Measurements from ENCODE around the gene ASF1B.

Gene ASF1B

GRCh38 chr19:14122924-14123323 is 13.5 kb downstream of the ASF1B start:
- Histone ChIP-seq H3K9me3 (replicated peaks; ENCODE audit: low read length) (no peaks in the 10 kb centered on the region), H3K4me3 (ENCODE audit: low read length) (no peak overlapping the region), H3K4me1 (ENCODE audit: control insufficient read depth, insufficient read depth, low read length) (peaks cover 16% of the 10 kb centered on the region), H3K27me3 (ENCODE audit: control insufficient read depth, insufficient read depth, low read length) (no peaks in the 10 kb centered on the region), H3K9ac (ENCODE audit: low read depth, low read length) (no peak overlapping the region), H3K4me2 (ENCODE audit: low read length) (no peak overlapping the region), H3K36me3 (ENCODE audit: insufficient read depth, low read length) (no peaks in the 10 kb centered on the region)

GRCh38 chr19:14120497-14120780 is 15.9 kb downstream of the ASF1B start:
- H3K4me3 ChIP-seq (ENCODE audit: low read length) = no peak overlapping the region
- no peak overlapping the region for H3K9ac ChIP-seq (ENCODE audit: low read depth, low read length)
- H3K9me3 ChIP-seq (replicated peaks; ENCODE audit: low read length) = no peaks in the 10 kb centered on the region
- no peaks in the 10 kb centered on the region for H3K36me3 ChIP-seq (ENCODE audit: insufficient read depth, low read length)
- H3K27me3 ChIP-seq (ENCODE audit: control insufficient read depth, insufficient read depth, low read length) = no peaks in the 10 kb centered on the region
- H3K4me2 ChIP-seq (ENCODE audit: low read length) = no peak overlapping the region
- peaks cover 29% of the 10 kb centered on the region for H3K4me1 ChIP-seq (ENCODE audit: control insufficient read depth, insufficient read depth, low read length)

GRCh38 chr19:14119644-14120496 is 16.5 kb downstream of the ASF1B start:
- H3K9me3 ChIP-seq (replicated peaks; ENCODE audit: low read length) = no peaks in the 10 kb centered on the region
- no peaks in the 10 kb centered on the region for H3K36me3 ChIP-seq (ENCODE audit: insufficient read depth, low read length)
- no peak overlapping the region for H3K4me2 ChIP-seq (ENCODE audit: low read length)
- no peaks in the 10 kb centered on the region for H3K27me3 ChIP-seq (ENCODE audit: control insufficient read depth, insufficient read depth, low read length)
- H3K4me1 ChIP-seq (ENCODE audit: control insufficient read depth, insufficient read depth, low read length) = peaks cover 29% of the 10 kb centered on the region
- no peak overlapping the region for H3K4me3 ChIP-seq (ENCODE audit: low read length)
- H3K9ac ChIP-seq (ENCODE audit: low read depth, low read length) = peak overlapping the region; percentile 77

GRCh38 chr19:14119146-14119545 is 17.2 kb downstream of the ASF1B start:
- Histone ChIP-seq H3K4me2 (ENCODE audit: low read length) (peak overlapping the region; percentile 79), H3K27me3 (ENCODE audit: control insufficient read depth, insufficient read depth, low read length) (no peaks in the 10 kb centered on the region), H3K4me3 (ENCODE audit: low read length) (peak overlapping the region; percentile 58), H3K9me3 (replicated peaks; ENCODE audit: low read length) (no peaks in the 10 kb centered on the region), H3K36me3 (ENCODE audit: insufficient read depth, low read length) (no peaks in the 10 kb centered on the region), H3K4me1 (ENCODE audit: control insufficient read depth, insufficient read depth, low read length) (peaks cover 29% of the 10 kb centered on the region), H3K9ac (ENCODE audit: low read depth, low read length) (peak overlapping the region; percentile 77)

- Histone ChIP-seq H3K36me3 (ENCODE audit: insufficient read depth, low read length) (no peaks in the 10 kb centered on the region), H3K9me3 (replicated peaks; ENCODE audit: low read length) (no peaks in the 10 kb centered on the region), H3K27me3 (ENCODE audit: control insufficient read depth, insufficient read depth, low read length) (no peaks in the 10 kb centered on the region), H3K9ac (ENCODE audit: low read depth, low read length) (peak overlapping the region; percentile 77), H3K4me2 (ENCODE audit: low read length) (peak overlapping the region; percentile 79), H3K4me1 (ENCODE audit: control insufficient read depth, insufficient read depth, low read length) (peaks cover 36% of the 10 kb centered on the region), H3K4me3 (ENCODE audit: low read length) (peak overlapping the region; percentile 58)
Observed at GRCh38 chr19:14118165-14119051, 18.0 kb downstream of the ASF1B start.

- peak within 1 kb of the TSS; percentile 99 for H3K4me2 ChIP-seq (ENCODE audit: low read length)
- peak within 1 kb of the TSS; percentile 81 for H3K4me3 ChIP-seq (ENCODE audit: low read length)
- peak within 1 kb of the TSS; percentile 88 for H3K9ac ChIP-seq (ENCODE audit: low read depth, low read length)
- H3K9me3 ChIP-seq (replicated peaks; ENCODE audit: low read length) = no peaks in the 10 kb centered on the region
- no peaks in the 10 kb centered on the region for H3K27me3 ChIP-seq (ENCODE audit: control insufficient read depth, insufficient read depth, low read length)
- peaks cover 43% of the 10 kb centered on the region for H3K4me1 ChIP-seq (ENCODE audit: control insufficient read depth, insufficient read depth, low read length)
- H3K36me3 ChIP-seq (ENCODE audit: insufficient read depth, low read length) = no peaks in the 10 kb centered on the region
Observed at GRCh38 chr19:14117668-14118164, 18.7 kb downstream of the ASF1B start, which contains the start of gene PRKACA. Gene PRKACA (minus strand): TSS chr19:14117762. CDS start chr19:14117547, 215 bp downstream.

- Histone ChIP-seq H3K4me3 (ENCODE audit: low read length) (peak overlapping the region; percentile 81), H3K4me2 (ENCODE audit: low read length) (peak overlapping the region; percentile 99), H3K27me3 (ENCODE audit: control insufficient read depth, insufficient read depth, low read length) (no peaks in the 10 kb centered on the region), H3K9ac (ENCODE audit: low read depth, low read length) (peak overlapping the region; percentile 88), H3K4me1 (ENCODE audit: control insufficient read depth, insufficient read depth, low read length) (peaks cover 48% of the 10 kb centered on the region), H3K9me3 (replicated peaks; ENCODE audit: low read length) (no peaks in the 10 kb centered on the region), H3K36me3 (ENCODE audit: insufficient read depth, low read length) (no peaks in the 10 kb centered on the region)
Observed at GRCh38 chr19:14116918-14117578, 19.3 kb downstream of the ASF1B start.

- Histone ChIP-seq H3K4me1 (ENCODE audit: control insufficient read depth, insufficient read depth, low read length) (peaks cover 48% of the 10 kb centered on the region), H3K36me3 (ENCODE audit: insufficient read depth, low read length) (no peaks in the 10 kb centered on the region), H3K9me3 (replicated peaks; ENCODE audit: low read length) (no peaks in the 10 kb centered on the region), H3K4me2 (ENCODE audit: low read length) (peak overlapping the region; percentile 99), H3K4me3 (ENCODE audit: low read length) (peak overlapping the region; percentile 81), H3K9ac (ENCODE audit: low read depth, low read length) (peak overlapping the region; percentile 88), H3K27me3 (ENCODE audit: control insufficient read depth, insufficient read depth, low read length) (no peaks in the 10 kb centered on the region)
Observed at GRCh38 chr19:14116525-14116917, 19.9 kb downstream of the ASF1B start.

GRCh38 chr19:14115756-14116155 is 20.6 kb downstream of the ASF1B start:
- peak overlapping the region; percentile 99 for H3K4me2 ChIP-seq (ENCODE audit: low read length)
- peaks cover 48% of the 10 kb centered on the region for H3K4me1 ChIP-seq (ENCODE audit: control insufficient read depth, insufficient read depth, low read length)
- H3K27me3 ChIP-seq (ENCODE audit: control insufficient read depth, insufficient read depth, low read length) = no peaks in the 10 kb centered on the region
- H3K36me3 ChIP-seq (ENCODE audit: insufficient read depth, low read length) = no peaks in the 10 kb centered on the region
- peak overlapping the region; percentile 88 for H3K9ac ChIP-seq (ENCODE audit: low read depth, low read length)
- H3K9me3 ChIP-seq (replicated peaks; ENCODE audit: low read length) = no peaks in the 10 kb centered on the region
- H3K4me3 ChIP-seq (ENCODE audit: low read length) = peak overlapping the region; percentile 81

GRCh38 chr19:14114854-14115253 is 21.5 kb downstream of the ASF1B start:
- Histone ChIP-seq H3K9ac (ENCODE audit: low read depth, low read length) (no peak overlapping the region), H3K4me1 (ENCODE audit: control insufficient read depth, insufficient read depth, low read length) (peaks cover 48% of the 10 kb centered on the region)

GRCh38 chr19:14114439-14114838 is 21.9 kb downstream of the ASF1B start:
- Histone ChIP-seq H3K36me3 (ENCODE audit: insufficient read depth, low read length) (no peaks in the 10 kb centered on the region), H3K4me3 (ENCODE audit: low read length) (no peak overlapping the region), H3K4me2 (ENCODE audit: low read length) (no peak overlapping the region), H3K27me3 (ENCODE audit: control insufficient read depth, insufficient read depth, low read length) (no peaks in the 10 kb centered on the region), H3K9me3 (replicated peaks; ENCODE audit: low read length) (no peaks in the 10 kb centered on the region), H3K9ac (ENCODE audit: low read depth, low read length) (no peak overlapping the region), H3K4me1 (ENCODE audit: control insufficient read depth, insufficient read depth, low read length) (peaks cover 44% of the 10 kb centered on the region)

More at GRCh38 chr19:14114854-14115253, 21.5 kb downstream of the ASF1B start:
- Histone ChIP-seq H3K27me3 (ENCODE audit: control insufficient read depth, insufficient read depth, low read length) (no peaks in the 10 kb centered on the region), H3K4me2 (ENCODE audit: low read length) (no peak overlapping the region), H3K9me3 (replicated peaks; ENCODE audit: low read length) (no peaks in the 10 kb centered on the region), H3K36me3 (ENCODE audit: insufficient read depth, low read length) (no peaks in the 10 kb centered on the region), H3K4me3 (ENCODE audit: low read length) (no peak overlapping the region)

Measured in skeletal muscle satellite cell (primary cell).